SH-SY5Y (cell line): ENCODE measurements around the gene C1orf52.

Source experiments
- GATA2 ChIP-seq: IDR thresholded peaks from 2 replicates; pipeline ENCODE4 v1.6.1; 2011; ENCODE audit warnings: mild to moderate bottlenecking, low read depth, low read length
- GATA3 ChIP-seq: IDR thresholded peaks from 2 replicates; pipeline ENCODE4 v1.6.1; 2011; ENCODE audit warnings: low read depth, mild to moderate bottlenecking, low read length, moderate library complexity

DNA sequence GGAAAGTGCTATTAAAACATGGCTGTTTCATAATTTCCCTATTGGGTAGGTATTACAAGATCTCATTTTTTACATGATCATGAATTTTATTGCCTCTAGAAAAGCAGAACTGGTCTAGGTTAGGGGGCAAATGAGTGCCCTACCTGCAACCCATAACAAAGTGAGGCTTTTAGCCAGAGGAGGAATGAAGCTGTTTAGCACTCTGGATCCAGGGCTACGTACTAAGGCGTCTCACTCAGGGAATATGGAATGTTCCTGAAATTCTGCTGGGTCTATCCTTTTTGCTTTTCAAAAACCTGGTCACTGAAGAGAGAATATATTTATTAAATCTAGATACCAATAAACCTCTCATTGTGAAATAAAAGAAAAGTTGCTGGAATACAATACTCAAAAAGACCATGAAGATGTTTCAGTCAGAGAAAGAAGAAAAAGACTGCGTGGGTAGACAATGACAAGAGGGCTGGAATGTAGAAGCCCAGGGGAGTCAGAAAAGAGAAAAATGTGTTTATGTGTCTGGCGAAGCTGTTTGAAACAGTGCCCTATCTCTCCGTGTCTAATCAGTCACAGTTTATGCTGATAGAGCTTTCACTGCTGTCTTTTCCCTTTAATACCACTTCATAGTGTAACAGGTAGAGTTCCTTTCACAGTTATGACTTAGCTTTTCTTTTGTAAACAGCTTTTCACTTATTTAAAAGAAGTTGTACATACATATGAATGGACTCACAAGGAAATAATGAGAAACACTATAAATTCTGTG lies 33.7 kb downstream of the C1orf52 start:
- TF ChIP-seq GATA2 (no peak), GATA3 (no peak)
